Lower leg skin (tissue), 4 donors: ENCODE measurements around the gene ERFL. TPM values are rescaled to one million over a fixed set of nuclear protein-coding genes. Genes with fewer than 3 reads are reported as not detected.

Source experiments
- DNase-seq, 2 donors: peaks; one replicate each; pipeline ENCODE4 v3.0.0-alpha.2; 2019; ENCODE audit warnings: low spot score in 2 of 2
- H3K4me3 ChIP-seq: fragments of 200-600 bp; sonication (generic); 2 replicates; pipeline ENCODE4 v1.5.1; 2017; ENCODE audit warnings: mild to moderate bottlenecking, low read depth; ENCODE audit not compliant: poor library complexity, severe bottlenecking
- POLR2A ChIP-seq, 2 donors: fragments of 450-650 bp; IDR thresholded peaks; one replicate each; pipeline ENCODE4 v1.6.1; 2016 to 2017; ENCODE audit warnings: antibody characterized with exemption in 2 of 2, mild to moderate bottlenecking in 1 of 2, moderate library complexity in 1 of 2
- WGBS, 2 donors: methylation state at CpG; one replicate each; pipeline ENCODE4 v1.1.5; 2018; 5-methylcytosine and 5-hydroxymethylcytosine counted together
- intact Hi-C: fragments of 100-400 bp; cut with DNase I; formaldehyde crosslinking; loops from one replicate; pipeline ENCODE4 v1.15.0; 2023; ENCODE audit warnings: low total_unique reads
- total RNA-seq, 4 donors: library from RNA; depleted of rRNA; stranded (reverse); fragments of >200 nt; gene quantifications; one replicate each; pipeline ENCODE4 v1.1.0, GENCODE V29; 2016
- TF ChIP-seq, protein P1 (sequence below), 3 donors: fragments of 450-650 bp; IDR thresholded peaks; one replicate each; pipeline ENCODE4 v1.5.1; 2016; ENCODE audit warnings: antibody characterized with exemption in 3 of 3, mild to moderate bottlenecking in 3 of 3, moderate library complexity in 2 of 3

Gene ERFL
- total RNA-seq, 4 donors from 2014 or later = 0.16 TPM; not detected in 3

DNA sequence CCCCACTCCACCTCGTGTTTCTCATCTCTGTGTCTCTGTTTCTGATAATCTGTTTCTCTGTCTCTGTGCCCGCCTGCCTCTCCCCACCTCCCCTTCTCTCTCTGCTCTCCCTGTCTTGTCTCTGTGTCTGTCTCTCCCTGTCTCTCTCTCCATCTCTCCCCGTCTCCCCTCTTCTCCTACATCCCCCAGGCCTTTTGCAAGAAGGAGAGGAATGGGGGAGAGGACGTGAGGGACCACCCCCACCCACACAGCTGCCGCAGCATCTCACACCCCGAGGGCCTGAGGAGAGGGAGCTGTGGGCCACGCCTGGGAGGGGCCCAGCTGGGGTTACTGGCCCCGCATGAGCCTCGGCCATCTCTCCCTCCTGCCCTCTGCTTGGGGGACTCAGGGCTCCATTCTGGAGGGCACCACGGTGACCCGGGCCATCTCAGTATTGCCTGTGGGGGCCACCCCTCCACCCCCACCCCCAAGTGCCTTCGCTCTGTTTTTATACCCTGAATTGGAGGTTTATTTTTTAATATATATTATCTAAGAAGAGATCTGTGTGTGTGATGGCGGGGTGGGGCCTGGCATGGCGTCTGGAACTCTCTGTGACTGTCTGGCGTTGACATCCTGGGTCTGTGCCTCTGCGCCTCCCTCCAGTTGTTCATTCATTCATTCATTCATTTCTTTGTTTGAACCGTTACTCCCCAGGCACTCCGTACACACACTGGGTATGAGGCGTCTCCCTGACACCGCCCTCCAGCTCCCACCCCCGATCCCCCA lies 21.2 kb downstream of the ERFL start:
- intact Hi-C loops = no loop called here
- no peak overlapping the region for H3K4me3 ChIP-seq
- WGBS, 2 donors = 71 to 72% methylated on average over 21 of the region's 21 CpGs
- no peak for DNase-seq
- TF ChIP-seq POLR2A (IDR thresholded peaks at IDR 0.05) = no peak
- TF ChIP-seq, protein P1, sequence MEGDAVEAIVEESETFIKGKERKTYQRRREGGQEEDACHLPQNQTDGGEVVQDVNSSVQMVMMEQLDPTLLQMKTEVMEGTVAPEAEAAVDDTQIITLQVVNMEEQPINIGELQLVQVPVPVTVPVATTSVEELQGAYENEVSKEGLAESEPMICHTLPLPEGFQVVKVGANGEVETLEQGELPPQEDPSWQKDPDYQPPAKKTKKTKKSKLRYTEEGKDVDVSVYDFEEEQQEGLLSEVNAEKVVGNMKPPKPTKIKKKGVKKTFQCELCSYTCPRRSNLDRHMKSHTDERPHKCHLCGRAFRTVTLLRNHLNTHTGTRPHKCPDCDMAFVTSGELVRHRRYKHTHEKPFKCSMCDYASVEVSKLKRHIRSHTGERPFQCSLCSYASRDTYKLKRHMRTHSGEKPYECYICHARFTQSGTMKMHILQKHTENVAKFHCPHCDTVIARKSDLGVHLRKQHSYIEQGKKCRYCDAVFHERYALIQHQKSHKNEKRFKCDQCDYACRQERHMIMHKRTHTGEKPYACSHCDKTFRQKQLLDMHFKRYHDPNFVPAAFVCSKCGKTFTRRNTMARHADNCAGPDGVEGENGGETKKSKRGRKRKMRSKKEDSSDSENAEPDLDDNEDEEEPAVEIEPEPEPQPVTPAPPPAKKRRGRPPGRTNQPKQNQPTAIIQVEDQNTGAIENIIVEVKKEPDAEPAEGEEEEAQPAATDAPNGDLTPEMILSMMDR (IDR thresholded peaks at IDR 0.05) = no peak

DNA sequence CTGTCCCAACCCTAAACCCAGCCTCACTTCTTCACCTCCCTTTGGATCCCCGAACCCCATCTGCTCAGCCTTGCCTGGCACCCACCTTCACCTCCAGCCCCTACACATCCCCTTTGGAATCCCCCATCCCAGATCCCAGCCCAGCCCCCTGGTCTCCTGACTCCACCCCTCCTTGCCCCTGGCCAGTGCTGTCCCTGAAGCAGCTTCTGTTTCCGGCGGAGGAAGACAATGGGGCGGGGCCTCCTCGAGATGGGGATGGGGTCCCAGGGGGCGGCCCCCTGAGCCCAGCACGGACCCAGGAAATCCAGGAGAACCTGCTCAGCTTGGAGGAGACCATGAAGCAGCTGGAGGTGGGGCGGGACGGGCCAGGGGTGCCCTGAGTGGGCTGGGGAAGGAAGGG lies 22.0 kb downstream of the ERFL start:
- TF ChIP-seq, protein P1 (IDR thresholded peaks at IDR 0.05) = no peak
- TF ChIP-seq POLR2A (IDR thresholded peaks at IDR 0.05) = no peak
- intact Hi-C loops = no loop called here
- no peak for DNase-seq
- H3K4me3 ChIP-seq = no peak overlapping the region
- WGBS, 2 donors = 74 to 82% methylated on average over 9 of the region's 9 CpGs

DNA sequence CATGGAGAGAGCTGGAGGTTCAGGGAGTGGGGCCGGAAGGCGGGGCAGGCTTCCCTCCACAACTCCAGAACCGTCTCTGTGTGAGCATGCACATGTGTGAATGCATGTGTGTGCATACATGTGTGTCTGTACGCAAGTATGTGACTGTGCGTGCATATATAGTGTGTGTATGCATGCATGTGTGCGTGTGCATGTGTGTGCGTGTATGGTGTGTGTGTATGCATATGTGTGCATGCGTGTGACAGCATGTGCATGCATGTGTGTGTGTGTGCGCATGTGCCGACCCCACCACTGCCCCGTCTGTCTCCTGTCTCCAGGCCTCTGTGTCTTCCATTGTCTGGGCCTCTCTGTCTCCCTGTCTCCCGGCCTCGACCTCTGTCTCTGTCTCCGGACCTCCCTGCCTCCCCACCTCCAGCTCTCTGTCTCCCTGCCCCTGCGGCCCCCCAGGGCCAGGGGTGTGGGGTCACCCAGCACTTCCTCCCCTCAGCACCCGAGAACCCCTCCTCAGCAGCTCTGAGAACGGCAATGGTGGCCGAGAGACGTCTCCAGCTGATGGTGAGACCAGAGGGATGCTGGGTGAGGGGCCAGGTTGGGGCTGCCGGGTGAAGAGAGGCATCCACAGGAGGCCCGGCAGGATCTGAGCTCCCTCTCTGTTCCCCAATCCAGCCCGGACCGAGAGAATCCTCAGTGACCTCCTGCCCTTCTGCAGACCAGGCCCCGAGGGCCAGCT lies 22.8 kb downstream of the ERFL start:
- intact Hi-C loops = no loop called here
- no peak overlapping the region for H3K4me3 ChIP-seq
- no peak for DNase-seq
- WGBS, 2 donors = 87 to 91% methylated on average over 23 to 24 of the region's 24 CpGs
- TF ChIP-seq POLR2A (IDR thresholded peaks at IDR 0.05) = no peak
- TF ChIP-seq, protein P1 (IDR thresholded peaks at IDR 0.05) = no peak

DNA sequence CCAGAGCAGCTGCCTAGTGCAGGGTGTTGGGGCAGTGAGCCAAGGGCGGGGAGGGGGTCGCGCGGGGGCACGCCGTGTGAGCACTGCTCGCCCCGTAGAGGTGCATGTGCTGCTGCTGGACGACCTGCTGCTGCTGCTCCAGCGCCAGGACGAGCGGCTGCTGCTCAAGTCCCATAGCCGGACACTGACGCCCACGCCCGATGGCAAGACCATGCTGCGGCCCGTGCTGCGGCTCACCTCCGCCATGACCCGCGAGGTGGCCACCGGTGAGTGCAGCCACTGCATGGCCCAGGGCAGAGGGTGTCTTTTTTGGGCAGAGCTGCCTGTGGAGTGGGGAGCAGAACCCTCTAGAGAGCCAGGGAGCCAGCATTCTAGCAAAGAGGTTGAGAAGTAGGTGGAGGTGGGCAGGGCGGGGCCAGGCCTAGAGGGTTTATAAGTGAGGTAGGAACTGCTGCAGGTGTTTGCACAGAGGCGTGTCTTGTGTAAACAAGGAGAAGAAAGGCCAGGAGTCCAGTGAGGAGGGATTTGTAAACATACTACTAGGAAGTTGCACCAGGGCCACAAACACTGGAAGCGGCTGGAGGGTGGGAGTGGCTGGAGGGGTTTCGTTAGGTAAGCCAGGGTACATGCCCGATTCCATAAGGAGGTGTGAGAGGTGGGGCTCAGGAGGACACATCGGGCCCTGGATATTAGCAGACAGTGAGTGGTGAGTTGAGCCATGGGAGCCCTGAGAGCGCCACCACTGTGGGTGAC lies 24.0 kb downstream of the ERFL start:
- TF ChIP-seq, protein P1 (IDR thresholded peaks at IDR 0.05) = no peak
- no peak for TF ChIP-seq POLR2A (IDR thresholded peaks at IDR 0.05)
- intact Hi-C loops = no loop called here
- H3K4me3 ChIP-seq = no peak overlapping the region
- WGBS, 2 donors = 84 to 88% methylated on average over 17 to 29 of the region's 30 CpGs
- DNase-seq = no peak

DNA sequence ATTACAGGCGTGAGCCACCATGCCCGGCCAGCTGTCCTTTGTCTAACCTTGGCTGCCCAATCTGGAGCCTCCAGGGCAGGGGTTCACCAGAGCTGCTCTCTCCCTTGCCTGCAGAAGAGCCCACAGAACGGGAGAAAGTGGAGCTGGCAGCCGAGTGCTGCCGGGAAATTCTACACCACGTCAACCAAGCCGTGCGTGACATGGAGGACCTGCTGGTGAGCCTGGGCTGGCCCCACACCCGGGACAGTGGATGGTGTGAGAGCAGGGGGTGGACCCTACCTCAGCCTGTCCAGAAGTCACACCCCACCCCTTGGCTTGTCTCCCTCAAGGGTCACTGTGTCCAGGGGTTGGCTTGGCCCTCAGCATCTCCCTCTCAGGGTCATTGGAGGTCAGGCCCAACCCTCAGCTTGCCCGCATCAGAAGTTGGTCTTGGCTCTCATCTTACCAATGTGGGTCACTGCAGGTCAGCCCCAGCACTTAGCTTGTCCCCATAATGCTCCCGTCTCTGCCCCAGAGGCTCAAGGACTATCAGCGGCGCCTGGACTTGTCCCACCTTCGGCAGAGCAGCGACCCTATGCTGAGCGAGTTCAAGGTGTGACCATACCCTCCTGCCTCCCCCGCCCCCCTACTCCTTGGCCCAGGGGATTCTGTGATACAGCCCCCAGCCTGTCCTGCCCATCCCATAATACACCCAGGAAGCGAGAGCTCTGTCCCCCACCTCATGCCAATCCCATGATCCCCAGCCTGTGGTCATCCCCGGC lies 24.9 kb downstream of the ERFL start:
- no peak overlapping the region for H3K4me3 ChIP-seq
- intact Hi-C loops = no loop called here
- TF ChIP-seq, protein P1 (IDR thresholded peaks at IDR 0.05) = no peak
- no peak for TF ChIP-seq POLR2A (IDR thresholded peaks at IDR 0.05)
- WGBS, 2 donors = 94 to 96% methylated on average over 19 of the region's 19 CpGs
- DNase-seq = no peak
